Fibroblast of skin of abdomen (primary cell): ENCODE data around the gene SNX7.

Source experiments
- DNase-seq: peaks from one replicate; pipeline ENCODE4 v3.0.0-alpha.2; 2013

Gene SNX7

DNA sequence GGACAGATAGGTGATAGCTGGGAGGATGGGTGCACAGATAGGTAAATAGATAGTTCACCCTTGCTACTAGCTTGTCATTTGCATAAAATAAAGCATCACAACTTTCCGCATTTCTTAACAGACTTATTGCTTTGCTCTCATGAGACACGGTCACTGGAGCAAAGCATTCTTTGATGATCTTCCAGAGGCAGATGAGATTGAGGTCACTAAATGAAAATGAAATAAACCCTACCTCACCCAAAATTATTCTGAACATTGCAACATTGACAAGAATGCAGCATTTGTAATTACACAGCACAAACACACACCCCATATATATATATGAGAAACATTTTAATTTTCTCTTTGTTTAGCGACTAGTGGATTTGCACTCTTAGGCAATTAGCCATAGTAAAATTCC, 107.6 kb downstream of the SNX7 start:
- DNase-seq, result no peak

DNA sequence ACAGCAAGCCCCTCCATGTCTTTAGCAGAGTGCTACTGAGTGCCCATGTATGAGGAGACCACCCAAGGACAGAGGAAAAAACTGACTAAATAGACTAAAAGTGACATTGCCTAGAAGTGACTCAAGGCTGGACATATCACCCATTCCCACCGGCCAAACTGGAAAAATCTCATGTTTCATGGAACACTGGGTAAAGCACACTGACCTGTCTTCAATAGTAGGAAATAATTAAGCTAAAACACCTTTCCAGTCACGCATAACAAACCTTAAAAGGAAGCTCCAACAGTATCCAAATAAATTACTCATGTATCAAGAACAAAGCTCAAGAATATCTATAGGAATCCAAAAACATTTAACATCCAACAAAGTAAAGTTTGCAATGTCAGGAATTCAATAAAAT, 120.4 kb downstream of the SNX7 start:
- no peak for DNase-seq

DNA sequence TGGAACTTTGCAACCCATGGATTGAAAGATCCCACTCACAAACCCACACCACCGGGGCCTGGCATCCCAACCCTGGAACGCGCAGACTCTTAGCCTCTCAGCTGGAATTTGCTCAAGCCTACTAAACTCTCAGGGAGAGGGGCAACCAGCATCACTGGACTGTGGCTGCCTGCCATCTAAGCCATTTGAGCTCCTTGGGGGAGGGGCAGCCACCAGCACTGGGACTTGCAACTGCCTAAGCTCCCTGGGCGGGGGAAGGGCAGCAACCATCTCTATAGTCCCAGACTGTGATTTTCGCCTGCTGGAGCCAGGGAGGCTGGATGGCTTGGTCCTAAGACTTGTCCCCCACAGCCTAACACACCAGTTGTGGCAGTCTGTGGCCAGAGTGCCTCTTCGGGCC, 122.3 kb downstream of the SNX7 start:
- no peak for DNase-seq

DNA sequence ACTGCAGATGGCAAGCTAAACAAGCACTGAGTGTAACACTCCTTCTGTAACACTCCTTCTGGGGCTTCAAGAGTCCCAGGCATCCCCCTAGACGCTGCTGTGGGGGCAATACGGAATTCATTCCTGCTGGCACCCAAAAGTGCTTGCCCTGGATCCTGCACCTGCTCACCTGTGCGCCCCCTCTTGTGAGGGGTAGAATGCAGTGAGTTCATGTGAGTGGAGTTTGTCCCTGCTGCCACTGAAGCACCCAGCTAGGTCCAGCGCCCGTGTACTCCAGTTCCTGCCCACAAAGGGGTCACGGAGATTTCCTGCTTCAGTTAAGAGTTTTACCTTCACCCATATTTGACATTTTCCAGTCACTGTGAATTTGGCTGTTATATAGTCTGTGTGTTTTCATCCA, 130.0 kb downstream of the SNX7 start:
- DNase-seq, result no peak

DNA sequence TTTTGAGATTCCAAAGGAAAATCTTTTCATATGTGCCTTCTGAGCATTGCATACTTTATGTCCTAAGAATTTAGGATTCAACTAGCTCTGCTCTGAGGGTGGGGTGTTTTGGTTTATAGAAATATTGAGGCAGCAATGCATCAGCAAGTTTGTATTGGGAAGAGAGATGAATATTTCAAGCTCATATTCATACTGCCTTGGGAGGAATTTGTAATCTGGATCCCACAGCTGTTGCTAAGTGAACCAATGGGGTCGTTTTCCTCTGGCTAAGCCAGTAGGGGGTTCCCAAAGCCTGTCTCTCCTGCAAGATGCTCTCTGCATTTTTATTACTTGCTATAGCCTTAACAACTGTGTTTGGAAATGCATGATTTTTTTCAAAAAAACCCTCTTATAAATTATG, 130.6 kb downstream of the SNX7 start:
- DNase-seq, result peak; percentile 20

DNA sequence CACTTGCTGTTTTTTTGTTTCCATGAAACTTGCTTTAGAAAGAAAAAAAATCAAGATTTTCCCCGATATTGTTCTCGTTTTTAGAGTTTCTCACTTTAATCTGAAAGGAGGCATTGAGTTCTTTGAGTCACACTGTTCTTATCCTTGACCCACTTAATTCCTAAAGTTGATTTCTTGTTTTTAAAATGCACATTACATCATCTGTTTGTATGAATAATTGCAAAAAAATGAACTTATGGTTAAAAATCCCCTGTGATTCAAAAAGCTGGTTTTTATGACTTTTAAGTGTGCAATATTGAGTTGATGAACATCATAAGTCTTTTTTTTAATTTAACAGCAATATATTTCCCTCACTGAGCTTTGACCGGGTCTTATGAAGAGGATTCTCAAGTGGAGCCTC, 131.6 kb downstream of the SNX7 start:
- no peak for DNase-seq

DNA sequence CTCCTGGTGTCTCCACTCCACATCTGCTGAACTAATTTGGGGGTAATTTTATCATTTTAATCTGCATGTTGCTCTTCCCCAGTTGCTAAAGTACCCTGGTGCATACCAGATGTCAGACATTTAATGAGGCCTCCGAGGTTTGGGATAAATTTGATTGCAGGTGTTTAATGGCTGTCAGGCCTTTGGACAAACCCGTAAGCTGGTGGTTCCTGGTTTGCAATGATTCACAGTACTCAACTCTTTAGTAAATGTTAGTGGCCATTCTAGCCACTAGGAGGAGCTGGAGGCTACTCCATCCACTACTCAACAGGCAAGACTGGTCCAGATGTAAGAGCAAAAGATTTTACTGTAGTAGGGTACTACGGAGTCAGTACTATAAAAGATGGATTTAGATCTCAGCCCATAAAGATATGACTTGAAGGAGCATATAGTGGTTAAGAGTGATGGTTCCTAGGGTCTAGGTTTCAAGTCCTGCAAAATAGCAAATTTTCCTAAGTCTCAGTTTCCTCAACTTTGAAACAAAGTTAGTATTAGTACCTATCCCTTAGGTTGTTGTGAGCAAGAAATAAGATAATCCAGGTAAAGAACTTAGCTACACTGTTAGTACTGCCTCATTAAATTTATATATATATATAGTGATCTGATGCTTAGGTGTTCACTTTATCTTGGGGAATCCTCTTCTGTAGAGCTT, 132.8 kb downstream of the SNX7 start:
- peak; percentile 70 for DNase-seq

DNA sequence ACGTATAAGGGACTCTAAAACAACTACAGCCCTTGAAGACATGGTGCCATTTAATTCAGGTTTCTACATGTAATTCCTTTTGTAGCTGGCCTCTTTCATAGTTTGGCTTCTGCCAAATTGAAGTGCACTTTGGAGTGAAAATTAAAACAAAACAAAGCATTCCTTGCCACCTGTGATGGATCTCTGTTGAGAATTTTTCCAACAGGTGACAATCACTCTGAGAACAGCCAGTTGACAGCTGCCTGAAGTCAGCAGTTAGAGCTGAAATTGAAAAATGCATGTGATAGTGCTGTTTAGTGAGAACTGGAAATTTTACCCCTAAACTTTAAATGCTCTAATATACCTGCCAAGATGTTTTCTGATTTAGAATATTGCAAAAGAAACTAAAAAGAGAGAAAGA, 134.5 kb downstream of the SNX7 start:
- DNase-seq, result no peak

DNA sequence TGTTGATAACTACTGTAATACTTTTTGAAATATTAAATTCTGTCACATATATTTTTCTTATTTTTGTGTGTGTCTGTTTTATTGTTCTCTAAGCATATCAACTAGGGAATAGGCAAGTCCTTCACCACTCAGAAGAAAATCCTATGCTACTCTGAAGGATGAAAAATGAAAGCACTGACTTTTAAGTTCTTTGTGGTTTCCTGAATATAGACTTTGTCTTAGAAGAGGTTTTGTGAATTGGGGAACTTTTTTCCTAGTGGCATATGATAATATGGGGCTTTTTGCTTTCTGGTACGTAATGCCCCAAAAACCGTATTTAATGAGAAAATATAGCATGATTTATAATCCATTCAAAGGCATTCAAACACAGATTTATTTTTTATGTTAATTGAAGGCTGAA, 136.0 kb downstream of the SNX7 start:
- no peak for DNase-seq
